ENCODE measurements around the gene ELOVL6. TPM values are rescaled to one million over a fixed set of nuclear protein-coding genes. Genes with fewer than 3 reads are reported as not detected.

ELOVL6 gene
- total RNA-seq, 1 donor, result 25.0 TPM

- TF ChIP-seq CTCF (IDR thresholded peaks at IDR 0.05; ENCODE audit: insufficient read depth, low read depth, low read length), result no peak
- no peak overlapping the region for H3K4me3 ChIP-seq (ENCODE audit: low read depth, low read length)
- no peak for DNase-seq (ENCODE audit: low read depth)
Observed at GRCh38 chr4:110175634-110176033, 22.8 kb downstream of the ELOVL6 start.

GRCh38 chr4:110172972-110173371 is 25.4 kb downstream of the ELOVL6 start:
- no peak for DNase-seq (ENCODE audit: low read depth)
- TF ChIP-seq CTCF (IDR thresholded peaks at IDR 0.05; ENCODE audit: insufficient read depth, low read depth, low read length), result no peak
- H3K4me3 ChIP-seq (ENCODE audit: low read depth, low read length), result no peak overlapping the region

GRCh38 chr4:110171971-110172370 is 26.4 kb downstream of the ELOVL6 start:
- no peak for DNase-seq (ENCODE audit: low read depth)
- TF ChIP-seq CTCF (IDR thresholded peaks at IDR 0.05; ENCODE audit: insufficient read depth, low read depth, low read length), result no peak

GRCh38 chr4:110170861-110171260 is 27.6 kb downstream of the ELOVL6 start:
- DNase-seq (ENCODE audit: low read depth), result no peak
- no peak for TF ChIP-seq CTCF (IDR thresholded peaks at IDR 0.05; ENCODE audit: insufficient read depth, low read depth, low read length)
- no peak overlapping the region for H3K4me3 ChIP-seq (ENCODE audit: low read depth, low read length)

More at GRCh38 chr4:110171971-110172370, 26.4 kb downstream of the ELOVL6 start:
- no peak overlapping the region for H3K4me3 ChIP-seq (ENCODE audit: low read depth, low read length)

- H3K4me3 ChIP-seq (ENCODE audit: low read depth, low read length), result no peak overlapping the region
- TF ChIP-seq CTCF (IDR thresholded peaks at IDR 0.05; ENCODE audit: insufficient read depth, low read depth, low read length), result no peak
- peak; percentile 74 for DNase-seq (ENCODE audit: low read depth)
Observed at GRCh38 chr4:110165382-110166286, 32.8 kb downstream of the ELOVL6 start.

- no peak for DNase-seq (ENCODE audit: low read depth)
- no peak overlapping the region for H3K4me3 ChIP-seq (ENCODE audit: low read depth, low read length)
- TF ChIP-seq CTCF (IDR thresholded peaks at IDR 0.05; ENCODE audit: insufficient read depth, low read depth, low read length), result no peak
Observed at GRCh38 chr4:110164856-110165255, 33.6 kb downstream of the ELOVL6 start.
